GM13976 (cell line): ENCODE data around the gene EGF.

ENCODE experiments used
- DNase-seq: peaks from one replicate; pipeline ENCODE4 v3.0.0; 2012; ENCODE audit warnings: low spot score
- in situ Hi-C: fragments of 300-500 bp; cut with MboI; formaldehyde crosslinking; loops from one replicate; pipeline ENCODE4 v1.12.0; 2022; ENCODE audit warnings: low sequenced_read_pairs, mixed read lengths, inconsistent platforms; ENCODE audit not compliant: unreplicated experiment
- TF ChIP-seq, protein P1 (sequence below): IDR thresholded peaks from 2 replicates; pipeline ENCODE4 v1.5.1; 2012; ENCODE audit warnings: borderline replicate concordance, mild to moderate bottlenecking; ENCODE audit not compliant: insufficient read depth; ENCODE audit errors: extremely low read depth, missing control alignments, control extremely low read depth

Gene EGF

GRCh38 chr4:110046588-110047049 is 133.9 kb downstream of the EGF start:
- TF ChIP-seq, protein P1, sequence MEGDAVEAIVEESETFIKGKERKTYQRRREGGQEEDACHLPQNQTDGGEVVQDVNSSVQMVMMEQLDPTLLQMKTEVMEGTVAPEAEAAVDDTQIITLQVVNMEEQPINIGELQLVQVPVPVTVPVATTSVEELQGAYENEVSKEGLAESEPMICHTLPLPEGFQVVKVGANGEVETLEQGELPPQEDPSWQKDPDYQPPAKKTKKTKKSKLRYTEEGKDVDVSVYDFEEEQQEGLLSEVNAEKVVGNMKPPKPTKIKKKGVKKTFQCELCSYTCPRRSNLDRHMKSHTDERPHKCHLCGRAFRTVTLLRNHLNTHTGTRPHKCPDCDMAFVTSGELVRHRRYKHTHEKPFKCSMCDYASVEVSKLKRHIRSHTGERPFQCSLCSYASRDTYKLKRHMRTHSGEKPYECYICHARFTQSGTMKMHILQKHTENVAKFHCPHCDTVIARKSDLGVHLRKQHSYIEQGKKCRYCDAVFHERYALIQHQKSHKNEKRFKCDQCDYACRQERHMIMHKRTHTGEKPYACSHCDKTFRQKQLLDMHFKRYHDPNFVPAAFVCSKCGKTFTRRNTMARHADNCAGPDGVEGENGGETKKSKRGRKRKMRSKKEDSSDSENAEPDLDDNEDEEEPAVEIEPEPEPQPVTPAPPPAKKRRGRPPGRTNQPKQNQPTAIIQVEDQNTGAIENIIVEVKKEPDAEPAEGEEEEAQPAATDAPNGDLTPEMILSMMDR = no peak
- no peak for DNase-seq
- in situ Hi-C loops = no loop called here

DNA sequence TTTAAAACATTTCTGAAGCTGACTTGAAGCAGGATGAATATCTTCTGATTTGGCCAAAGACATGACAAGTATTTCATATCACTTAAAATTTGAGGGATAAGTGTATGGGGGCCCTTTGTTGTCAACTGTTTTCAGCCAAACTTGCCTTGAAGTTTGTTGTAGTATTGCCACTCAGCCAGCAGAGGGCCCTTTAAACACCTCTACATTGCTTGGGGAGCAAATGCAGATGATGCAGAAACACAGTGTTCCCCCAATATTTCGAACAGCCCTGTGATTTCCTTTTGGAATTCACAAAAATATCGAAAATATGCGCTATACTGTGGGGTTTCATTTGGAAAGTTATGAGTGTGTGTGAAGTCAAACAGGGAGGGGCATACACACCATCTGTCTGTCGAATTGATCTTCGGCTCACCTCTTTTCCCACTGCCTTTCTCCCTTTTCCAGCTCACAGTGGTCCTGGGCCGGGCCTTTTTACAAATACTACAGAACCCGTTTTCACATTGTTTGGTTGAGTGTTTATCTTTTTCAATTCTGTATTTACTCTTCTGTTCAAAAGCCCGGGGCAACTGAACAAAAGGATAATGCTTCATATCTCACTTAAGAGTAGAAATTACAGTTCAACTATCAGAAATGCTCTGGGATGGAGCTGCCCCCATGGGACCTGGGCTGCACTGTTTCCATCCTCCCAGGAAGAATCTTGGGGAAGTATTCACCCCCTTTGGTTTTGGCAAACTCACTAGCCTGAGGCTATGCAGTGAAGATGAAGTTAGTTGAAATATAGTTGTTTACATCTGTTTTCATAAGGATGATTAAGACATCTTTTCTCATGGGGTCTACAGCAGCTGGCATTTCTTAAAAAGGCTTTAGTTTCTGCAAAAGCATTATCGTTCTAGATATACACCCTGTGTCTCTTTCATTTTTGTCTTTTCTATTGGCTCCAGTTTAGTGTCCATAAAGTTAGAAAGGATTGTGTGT is 137.6 kb downstream of the EGF start:
- TF ChIP-seq, protein P1 = peak; percentile 69
- peak; percentile 47 for DNase-seq
- in situ Hi-C loops = loop anchor here (10.0 kb wide), 1 partner anchor 155 kb away; no protein-coding TSS in a partner anchor

DNA sequence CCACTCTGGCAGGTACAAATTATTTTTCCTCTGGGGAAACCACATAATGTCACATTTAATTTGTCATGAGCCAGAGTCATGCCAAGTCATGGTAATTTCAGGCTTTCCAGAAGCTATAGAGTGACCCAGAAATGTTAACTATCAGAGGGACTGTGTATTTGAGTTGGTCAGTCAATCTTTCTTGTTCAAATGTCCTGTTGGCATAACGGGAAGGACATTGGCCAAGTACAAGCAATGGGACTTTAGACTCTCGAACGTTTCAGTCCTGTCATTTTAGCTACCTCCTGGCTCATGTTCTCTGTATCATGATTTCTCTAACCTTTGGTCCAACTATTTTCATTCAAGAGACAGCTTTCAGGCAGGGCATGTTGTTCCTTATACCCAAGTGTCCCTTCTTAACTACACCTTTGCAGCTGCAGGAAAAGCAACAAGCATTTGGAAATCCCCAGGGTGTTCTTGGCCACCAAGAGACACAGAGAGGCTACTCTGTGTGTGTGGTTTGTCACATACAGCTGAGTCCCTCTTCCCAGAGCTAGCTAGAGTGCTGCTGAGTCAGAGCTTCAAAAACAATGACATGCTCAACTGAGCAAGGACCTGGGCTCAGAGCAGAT is 142.6 kb downstream of the EGF start:
- TF ChIP-seq, protein P1 = no peak
- DNase-seq = peak; percentile 53
- in situ Hi-C loops = loop anchor here (10.0 kb wide), 1 partner anchor 150 kb away; no protein-coding TSS in a partner anchor

DNA sequence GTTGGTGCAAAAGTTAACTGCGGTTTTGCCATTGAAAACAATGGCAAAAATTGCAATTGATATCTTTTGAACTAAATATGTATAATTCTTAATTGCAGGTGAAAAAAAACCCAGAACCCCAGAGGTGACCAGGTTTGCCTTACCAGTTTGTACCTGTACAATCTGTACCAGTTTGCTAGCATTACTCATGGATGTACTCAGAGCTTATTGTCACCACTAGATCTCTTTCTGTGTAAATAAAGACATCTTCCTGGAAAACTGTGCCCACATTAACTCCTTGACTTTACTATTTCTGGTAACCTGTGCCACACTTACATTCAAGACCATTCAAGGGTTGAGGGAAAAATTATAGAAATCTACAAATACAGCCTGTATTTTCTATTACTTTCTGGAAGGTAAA is 146.0 kb downstream of the EGF start:
- DNase-seq = no peak
- TF ChIP-seq, protein P1 = no peak
- in situ Hi-C loops = loop anchor here (10.0 kb wide), 1 partner anchor 146 kb away; no protein-coding TSS in a partner anchor

- peak; percentile 35 for DNase-seq
- in situ Hi-C loops = loop anchor here (10.0 kb wide), 1 partner anchor 145 kb away; no protein-coding TSS in a partner anchor
- TF ChIP-seq, protein P1 = no peak
Observed at GRCh38 chr4:110059556-110060191, 147.0 kb downstream of the EGF start.

GRCh38 chr4:110061076-110061475 is 148.4 kb downstream of the EGF start:
- TF ChIP-seq, protein P1 = no peak
- no peak for DNase-seq
- in situ Hi-C loops = no loop called here
